Cardiac fibroblast (primary cell): ENCODE data around the gene SHCBP1.
A peak's percentile ranks its signal among the peaks of the same experiment; 100 is the strongest.

Experiments
- DNase-seq, 2 donors: peaks; one replicate each; pipeline versions ENCODE4 v3.0.0 to v3.0.0-alpha.2; 2010; ENCODE audit warnings: low read depth in 2 of 2
- H3K4me3 ChIP-seq, 2 donors: replicated peaks in 1 of 2; 1 replicate in 1 of 2; 2 replicates in 1 of 2; pipeline ENCODE4 v1.5.1; 2011; ENCODE audit warnings: low read depth in 2 of 2, low read length in 2 of 2, mild to moderate bottlenecking in 2 of 2, moderate library complexity in 1 of 2
- TF ChIP-seq, protein P1 (sequence below): IDR thresholded peaks from one replicate; pipeline ENCODE4 v1.5.1; 2011; ENCODE audit warnings: low read depth, mild to moderate bottlenecking, low read length, inconsistent platforms

The SHCBP1 gene

DNA sequence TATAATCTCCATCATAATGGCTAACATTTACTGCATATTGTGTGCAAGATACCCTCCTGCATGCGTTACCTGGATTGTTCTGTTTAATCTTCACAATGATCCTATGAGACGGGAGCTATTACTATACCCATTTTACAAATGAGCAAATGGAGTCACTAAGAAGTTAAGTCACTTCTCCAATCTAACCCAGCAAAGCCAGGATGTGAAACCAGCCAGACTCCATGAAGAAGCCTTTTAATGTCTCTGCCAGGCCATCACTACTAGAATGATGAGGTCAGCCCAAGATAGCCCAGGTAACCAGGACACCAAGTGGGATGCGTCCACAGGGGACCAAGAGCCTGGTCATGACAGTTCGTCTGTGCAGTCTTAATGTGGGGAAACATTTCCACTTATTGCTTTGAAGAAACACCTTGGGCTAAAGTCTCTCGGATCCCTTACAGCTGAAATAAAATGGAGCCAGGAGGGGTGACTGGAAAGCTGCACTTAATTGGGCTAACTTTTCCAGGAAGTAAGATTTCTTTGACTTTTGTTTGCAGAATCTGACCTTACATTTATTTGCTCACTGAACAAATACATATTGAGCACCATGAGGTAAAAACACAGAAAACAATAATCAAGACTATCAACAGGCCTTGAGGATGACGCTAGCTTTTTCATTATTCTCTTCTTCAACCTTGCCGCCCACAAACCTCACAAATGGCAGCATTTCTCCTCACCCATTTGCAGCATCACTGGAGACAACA, 926 bp upstream of the SHCBP1 start:
- no peak for DNase-seq
- no peak overlapping the region for H3K4me3 ChIP-seq
- TF ChIP-seq, protein P1, sequence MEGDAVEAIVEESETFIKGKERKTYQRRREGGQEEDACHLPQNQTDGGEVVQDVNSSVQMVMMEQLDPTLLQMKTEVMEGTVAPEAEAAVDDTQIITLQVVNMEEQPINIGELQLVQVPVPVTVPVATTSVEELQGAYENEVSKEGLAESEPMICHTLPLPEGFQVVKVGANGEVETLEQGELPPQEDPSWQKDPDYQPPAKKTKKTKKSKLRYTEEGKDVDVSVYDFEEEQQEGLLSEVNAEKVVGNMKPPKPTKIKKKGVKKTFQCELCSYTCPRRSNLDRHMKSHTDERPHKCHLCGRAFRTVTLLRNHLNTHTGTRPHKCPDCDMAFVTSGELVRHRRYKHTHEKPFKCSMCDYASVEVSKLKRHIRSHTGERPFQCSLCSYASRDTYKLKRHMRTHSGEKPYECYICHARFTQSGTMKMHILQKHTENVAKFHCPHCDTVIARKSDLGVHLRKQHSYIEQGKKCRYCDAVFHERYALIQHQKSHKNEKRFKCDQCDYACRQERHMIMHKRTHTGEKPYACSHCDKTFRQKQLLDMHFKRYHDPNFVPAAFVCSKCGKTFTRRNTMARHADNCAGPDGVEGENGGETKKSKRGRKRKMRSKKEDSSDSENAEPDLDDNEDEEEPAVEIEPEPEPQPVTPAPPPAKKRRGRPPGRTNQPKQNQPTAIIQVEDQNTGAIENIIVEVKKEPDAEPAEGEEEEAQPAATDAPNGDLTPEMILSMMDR, result no peak

DNA sequence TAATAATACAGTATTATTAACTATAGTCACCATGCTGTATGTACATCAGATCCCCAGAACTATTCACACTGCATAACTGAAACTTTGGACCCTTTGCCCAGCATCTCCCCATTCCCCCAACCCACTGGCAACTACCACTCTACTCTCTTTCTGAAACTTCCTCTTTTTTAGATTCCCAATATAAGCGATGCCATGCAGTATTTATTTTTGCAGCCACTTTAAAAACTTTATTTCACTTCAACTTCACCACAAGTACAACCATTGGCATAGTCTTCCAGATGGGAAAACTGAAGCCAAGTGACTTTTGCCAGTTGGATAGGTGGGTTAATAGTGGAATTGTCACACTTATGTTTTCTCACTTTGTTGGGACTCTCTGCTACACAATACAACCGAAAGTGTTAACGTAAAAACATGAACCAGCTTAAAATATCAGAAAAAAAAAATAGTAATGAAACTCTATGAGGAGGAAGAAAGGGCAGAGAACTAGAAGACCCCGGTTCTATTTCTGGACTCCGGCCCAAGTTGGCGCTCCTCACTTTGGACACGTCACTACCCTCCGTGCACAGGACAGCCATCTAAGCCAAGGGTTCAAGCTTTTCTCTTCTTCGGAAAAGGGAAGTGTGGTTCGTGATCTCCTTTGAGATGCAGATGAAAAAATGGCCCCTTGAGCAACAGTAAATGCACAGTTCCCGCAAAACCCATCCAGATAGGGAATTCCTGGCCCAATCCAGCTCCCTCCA, 743 bp downstream of the SHCBP1 start:
- TF ChIP-seq, protein P1, result no peak
- DNase-seq, result peak; percentile 25 to 50
- H3K4me3 ChIP-seq, result peak overlapping the region; percentile 73 to 83

DNA sequence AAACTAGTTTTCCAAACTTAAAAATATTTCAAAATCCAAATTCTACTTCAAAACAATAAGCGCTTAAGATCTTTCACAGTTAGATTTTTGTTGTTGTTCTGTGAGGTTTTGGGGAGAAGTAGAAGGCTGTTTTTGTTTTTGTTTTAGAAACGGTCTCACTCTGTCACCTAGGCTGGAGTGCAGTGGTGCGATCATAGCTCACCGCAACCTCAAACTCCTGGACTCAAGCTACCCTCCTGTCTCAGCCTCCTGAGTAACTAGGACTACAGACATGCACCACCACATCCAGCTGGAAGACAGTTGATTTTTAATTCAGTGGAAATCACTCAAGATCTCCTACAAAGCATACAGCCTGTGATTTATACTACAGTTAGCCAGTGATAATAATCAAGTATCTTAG, 2.7 kb downstream of the SHCBP1 start:
- no peak for DNase-seq
- H3K4me3 ChIP-seq, result no peak overlapping the region
- TF ChIP-seq, protein P1, result no peak

GRCh38 chr16:46614006-46614405, 7.2 kb downstream of the SHCBP1 start:
- DNase-seq, result no peak
- H3K4me3 ChIP-seq, result no peak overlapping the region
- TF ChIP-seq, protein P1, result no peak

DNA sequence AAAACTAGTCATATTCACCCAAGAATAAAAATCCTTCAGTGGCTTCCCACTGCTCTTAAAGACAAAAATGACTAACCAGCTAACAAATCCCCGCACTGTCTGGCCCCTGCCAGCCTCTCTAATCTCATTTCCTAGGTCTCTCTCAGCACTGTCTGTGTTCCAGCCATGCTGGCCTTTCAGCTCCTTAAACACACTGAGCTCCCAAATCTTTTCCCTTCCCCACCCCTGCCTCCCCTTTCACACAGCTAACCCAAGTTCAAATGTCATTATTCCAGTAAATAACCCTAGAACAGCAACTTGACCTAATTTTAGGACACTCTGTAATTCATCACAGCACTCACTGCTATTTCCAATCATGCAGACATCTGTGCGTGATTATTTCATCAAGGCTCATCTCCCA, 7.8 kb downstream of the SHCBP1 start:
- DNase-seq, result peak in 1 of 2 donors; percentile 30
- no peak overlapping the region for H3K4me3 ChIP-seq
- TF ChIP-seq, protein P1, result no peak

DNA sequence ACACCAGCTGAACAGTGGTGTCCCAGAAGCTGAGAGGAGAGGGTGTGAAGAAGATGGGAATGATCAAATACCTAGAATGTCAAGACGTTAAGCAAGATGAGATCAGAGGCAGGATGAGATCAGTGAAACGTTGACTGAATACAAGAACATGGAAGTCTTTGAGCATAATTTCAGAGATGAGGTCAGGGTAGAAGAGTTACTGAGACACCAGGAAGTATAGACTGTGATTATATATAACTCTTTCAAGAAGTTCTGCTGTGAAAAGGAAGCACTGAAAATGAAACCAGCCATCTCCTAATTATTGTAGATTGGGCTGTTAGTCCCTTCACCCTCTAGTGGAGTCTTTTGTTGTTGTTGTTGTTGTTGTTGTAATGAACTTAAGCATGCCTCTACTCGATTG, 9.1 kb downstream of the SHCBP1 start:
- no peak for DNase-seq
- TF ChIP-seq, protein P1, result no peak
- no peak overlapping the region for H3K4me3 ChIP-seq
